Keratinocyte (primary cell): ENCODE results near the gene IL1RL2. TPM values are rescaled to one million over a fixed set of nuclear protein-coding genes. Genes with fewer than 3 reads are reported as not detected.

Experiments
- DNase-seq: peaks from one replicate; pipeline ENCODE4 v3.0.0-alpha.2; 2011; ENCODE audit warnings: low read depth, missing footprints, low spot score
- FAIRE-seq: peaks from 2 replicates; lab custom pipeline; 2011; peaks lifted over from hg19 to GRCh38; lab: Jason Lieb, UNC
- H2AFZ ChIP-seq: 2 replicates; pipeline ENCODE4 v1.6.0; 2012; ENCODE audit warnings: low read length, control low read depth, inconsistent platforms; ENCODE audit not compliant: control insufficient read depth
- H3K27ac ChIP-seq: 2 replicates; pipeline ENCODE4 v1.5.1; 2011; ENCODE audit warnings: low read length; ENCODE audit not compliant: control insufficient read depth, insufficient read depth
- H3K27me3 ChIP-seq: 3 replicates; pipeline ENCODE4 v1.6.0; 2011; ENCODE audit warnings: low read length; ENCODE audit not compliant: control insufficient read depth, insufficient read depth; ENCODE audit errors: extremely low read depth
- H3K36me3 ChIP-seq, 2 experiments: 2 replicates in 1 of 2; 3 replicates in 1 of 2; pipeline ENCODE4 v1.5.1; 2011; ENCODE audit warnings: low read length in 2 of 2, mild to moderate bottlenecking in 1 of 2; ENCODE audit not compliant: control insufficient read depth in 2 of 2, insufficient read depth in 2 of 2; ENCODE audit errors: extremely low read depth in 1 of 2
- H3K4me1 ChIP-seq: 3 replicates; pipeline ENCODE4 v1.5.1; 2011; ENCODE audit warnings: low read length; ENCODE audit not compliant: control insufficient read depth, insufficient read depth; ENCODE audit errors: extremely low read depth
- H3K4me2 ChIP-seq: 3 replicates; pipeline ENCODE4 v1.6.0; 2011; ENCODE audit warnings: low read depth, low read length; ENCODE audit not compliant: control insufficient read depth, insufficient read depth; ENCODE audit errors: extremely low read depth
- H3K4me3 ChIP-seq, 3 experiments: fragments of 200-600 bp in 1 of 3; sonication (generic) in 1 of 3; 2 replicates in 2 of 3; 3 replicates in 1 of 3; pipeline ENCODE4 v1.5.1; 2011 to 2016; ENCODE audit warnings: low read length in 3 of 3, mild to moderate bottlenecking in 3 of 3, control low read depth in 2 of 3, inconsistent platforms in 1 of 3, low read depth in 1 of 3, mixed read lengths in 1 of 3, mixed run types in 1 of 3, moderate library complexity in 1 of 3; ENCODE audit not compliant: control insufficient read depth in 2 of 3, insufficient read depth in 2 of 3; ENCODE audit errors: extremely low read depth in 1 of 3
- H3K79me2 ChIP-seq: 2 replicates; pipeline ENCODE4 v1.6.0; 2012; ENCODE audit warnings: low read length; ENCODE audit not compliant: control insufficient read depth, insufficient read depth
- H3K9ac ChIP-seq: 3 replicates; pipeline ENCODE4 v1.6.0; 2011; ENCODE audit warnings: low read length; ENCODE audit not compliant: control insufficient read depth, insufficient read depth; ENCODE audit errors: extremely low read depth
- H3K9me1 ChIP-seq: 3 replicates; pipeline ENCODE4 v1.6.0; 2011; ENCODE audit warnings: low read length; ENCODE audit not compliant: control insufficient read depth, insufficient read depth; ENCODE audit errors: extremely low read depth
- H3K9me3 ChIP-seq: 2 replicates; pipeline ENCODE4 v1.5.1; 2012; ENCODE audit warnings: low read depth, low read length; ENCODE audit not compliant: control insufficient read depth
- H4K20me1 ChIP-seq: 3 replicates; pipeline ENCODE4 v1.6.0; 2011; ENCODE audit warnings: low read length; ENCODE audit not compliant: control insufficient read depth, insufficient read depth; ENCODE audit errors: extremely low read depth
- EZH2 ChIP-seq: IDR thresholded peaks from one replicate; pipeline ENCODE4 v1.6.1; 2012; ENCODE audit warnings: inconsistent platforms, mild to moderate bottlenecking, low read length, moderate library complexity
- dilution Hi-C: fragments of 300-500 bp; cut with MboI; formaldehyde crosslinking; loops from one replicate; pipeline ENCODE4 v1.7.0; 2020; ENCODE audit warnings: low sequenced_read_pairs; ENCODE audit not compliant: extremely low pct_ligation_motif_present
- polyA plus RNA-seq, 5 experiments: library from polyadenylated mRNA; depleted of rRNA in 3 of 5; stranded (reverse) in 3 of 5; stranded (forward) in 1 of 5; unstranded in 1 of 5; fragments of >200 nt; gene quantifications; 1 replicate in 1 of 5; 2 replicates in 3 of 5; 3 replicates in 1 of 5; pipeline versions ENCODE4 v1.2.1 to v1.2.3, GENCODE V29; 2011 to 2012; ENCODE audit warnings: missing spikeins in 2 of 5, low read depth in 1 of 5, low replicate concordance in 1 of 5
- TF ChIP-seq, protein P1 (sequence below), 3 experiments: IDR thresholded peaks in 1 of 3; conservative IDR thresholded peaks in 1 of 3; optimal IDR thresholded peaks in 1 of 3; 2 replicates in 2 of 3; 3 replicates in 1 of 3; pipeline versions ENCODE3 to v1.5.1; 2011; ENCODE audit warnings: low read length in 3 of 3, mild to moderate bottlenecking in 3 of 3, moderate library complexity in 2 of 3, control low read depth in 1 of 3, inconsistent platforms in 1 of 3; ENCODE audit not compliant: insufficient read depth in 2 of 3; ENCODE audit errors: extremely low read depth in 1 of 3

IL1RL2 gene
- polyA plus RNA-seq, 1 donor (not counting 4 experiments of a cell fraction or from before 2014, with no cell fraction given), result 1.5 TPM

DNA sequence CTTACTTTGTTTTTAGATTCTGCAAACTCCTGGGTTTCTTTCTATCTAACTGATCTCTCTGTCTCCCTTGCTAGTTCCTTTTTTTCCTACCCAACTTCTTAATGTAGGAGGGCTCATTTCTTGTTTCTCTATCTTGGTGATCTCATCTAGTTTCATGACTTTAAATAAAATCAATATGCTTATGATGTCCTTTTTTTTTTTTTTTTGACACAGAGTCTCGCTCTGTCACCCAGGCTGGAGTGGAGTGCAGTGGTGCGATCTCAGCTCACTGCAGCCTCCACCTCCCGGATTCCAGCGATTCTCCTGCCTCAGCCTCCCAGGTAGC is 82.3 kb downstream of the IL1RL2 start:
- Histone ChIP-seq H3K9ac (no peak overlapping the region), H3K4me2 (no peak overlapping the region), H3K36me3 (no peaks in the 10 kb centered on the region), H4K20me1 (no peaks in the 10 kb centered on the region), H3K4me1 (no peaks in the 10 kb centered on the region), H2AFZ (no peak overlapping the region), H3K27ac (no peak overlapping the region), H3K4me3 (no peak overlapping the region), H3K9me1 (no peaks in the 10 kb centered on the region), H3K79me2 (no peaks in the 10 kb centered on the region), H3K27me3 (peaks cover 5% of the 10 kb centered on the region), H3K9me3 (no peaks in the 10 kb centered on the region)
- TF ChIP-seq EZH2, result no peak
- TF ChIP-seq, protein P1, sequence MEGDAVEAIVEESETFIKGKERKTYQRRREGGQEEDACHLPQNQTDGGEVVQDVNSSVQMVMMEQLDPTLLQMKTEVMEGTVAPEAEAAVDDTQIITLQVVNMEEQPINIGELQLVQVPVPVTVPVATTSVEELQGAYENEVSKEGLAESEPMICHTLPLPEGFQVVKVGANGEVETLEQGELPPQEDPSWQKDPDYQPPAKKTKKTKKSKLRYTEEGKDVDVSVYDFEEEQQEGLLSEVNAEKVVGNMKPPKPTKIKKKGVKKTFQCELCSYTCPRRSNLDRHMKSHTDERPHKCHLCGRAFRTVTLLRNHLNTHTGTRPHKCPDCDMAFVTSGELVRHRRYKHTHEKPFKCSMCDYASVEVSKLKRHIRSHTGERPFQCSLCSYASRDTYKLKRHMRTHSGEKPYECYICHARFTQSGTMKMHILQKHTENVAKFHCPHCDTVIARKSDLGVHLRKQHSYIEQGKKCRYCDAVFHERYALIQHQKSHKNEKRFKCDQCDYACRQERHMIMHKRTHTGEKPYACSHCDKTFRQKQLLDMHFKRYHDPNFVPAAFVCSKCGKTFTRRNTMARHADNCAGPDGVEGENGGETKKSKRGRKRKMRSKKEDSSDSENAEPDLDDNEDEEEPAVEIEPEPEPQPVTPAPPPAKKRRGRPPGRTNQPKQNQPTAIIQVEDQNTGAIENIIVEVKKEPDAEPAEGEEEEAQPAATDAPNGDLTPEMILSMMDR (optimal IDR thresholded peaks at IDR 0.05 in 1 of 3, IDR thresholded peaks at IDR 0.05 in 1 of 3, conservative IDR thresholded peaks at IDR 0.05 in 1 of 3; ENCODE audit: extremely low read depth in 1 of 3, insufficient read depth in 2 of 3, low read length in 3 of 3), result no peak
- DNase-seq (no peak), FAIRE-seq (no peak)
- dilution Hi-C loops, result no loop called here

DNA sequence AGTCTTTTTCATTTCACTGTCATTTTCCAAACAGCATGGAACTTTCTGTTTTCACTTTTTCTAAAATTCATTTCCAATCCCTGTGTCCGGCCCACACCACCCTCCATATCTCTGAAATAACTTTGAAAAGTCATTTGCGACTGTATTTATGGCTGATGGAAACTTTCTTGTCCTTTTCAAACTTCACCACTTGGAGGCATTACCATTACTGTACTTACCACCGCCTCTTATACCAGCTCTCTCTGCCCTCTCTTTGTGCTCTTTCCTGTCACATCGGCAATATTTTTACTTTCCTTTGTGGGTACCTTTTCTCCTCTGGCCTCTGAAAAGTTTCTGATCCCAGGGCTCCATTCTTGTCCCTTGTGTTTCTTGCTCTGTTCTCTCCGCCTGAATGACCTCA is 85.0 kb downstream of the IL1RL2 start:
- dilution Hi-C loops, result no loop called here

More for the DNA sequence above, 85.0 kb downstream of the IL1RL2 start:
- no peaks in the 10 kb centered on the region for H3K4me1 ChIP-seq
- peaks cover 8% of the 10 kb centered on the region for H3K27me3 ChIP-seq
- FAIRE-seq (no peak), DNase-seq (no peak)
- H4K20me1 ChIP-seq, result no peaks in the 10 kb centered on the region
- no peaks in the 10 kb centered on the region for H3K36me3 ChIP-seq
- no peaks in the 10 kb centered on the region for H3K9me3 ChIP-seq
- no peak overlapping the region for H2AFZ ChIP-seq
- no peak overlapping the region for H3K4me2 ChIP-seq
- no peak overlapping the region for H3K27ac ChIP-seq
- H3K4me3 ChIP-seq, result no peak overlapping the region
- H3K79me2 ChIP-seq, result no peaks in the 10 kb centered on the region
- H3K9me1 ChIP-seq, result no peaks in the 10 kb centered on the region
- TF ChIP-seq, protein P1 (optimal IDR thresholded peaks at IDR 0.05 in 1 of 3, IDR thresholded peaks at IDR 0.05 in 1 of 3, conservative IDR thresholded peaks at IDR 0.05 in 1 of 3; ENCODE audit: extremely low read depth in 1 of 3, insufficient read depth in 2 of 3, low read length in 3 of 3), result peak in 1 of 3 experiments; percentile 4
- no peak for TF ChIP-seq EZH2
- H3K9ac ChIP-seq, result no peak overlapping the region
